Activated naive CD8-positive, alpha-beta T cell treated with anti-CD3 and anti-CD28 coated beads, Interleukin-2, amount 50 U/mL, for 16 hours (primary cell): ENCODE data around the gene MAPK14.

Source experiments
- DNase-seq: peaks from one replicate; pipeline ENCODE4 v3.0.0-alpha.2; 2020; ENCODE audit warnings: low read depth, low spot score

Gene MAPK14

GRCh38 chr6:36099869-36100483 is 72.4 kb downstream of the MAPK14 start:
- no peak for DNase-seq

- DNase-seq = no peak
Measured at GRCh38 chr6:36101691-36102090, 74.1 kb downstream of the MAPK14 start.

- no peak for DNase-seq
Measured at GRCh38 chr6:36102853-36103252, 75.2 kb downstream of the MAPK14 start.

- no peak for DNase-seq
Measured at GRCh38 chr6:36104836-36105235, 77.2 kb downstream of the MAPK14 start.

GRCh38 chr6:36109092-36109491 is 81.5 kb downstream of the MAPK14 start:
- DNase-seq = no peak

- DNase-seq = no peak
Measured at GRCh38 chr6:36110050-36110449, 82.4 kb downstream of the MAPK14 start.

- no peak for DNase-seq
Measured at GRCh38 chr6:36110863-36111262, 83.3 kb downstream of the MAPK14 start.

GRCh38 chr6:36111526-36111925 is 83.9 kb downstream of the MAPK14 start:
- DNase-seq = no peak

GRCh38 chr6:36113049-36113448 is 85.4 kb downstream of the MAPK14 start:
- no peak for DNase-seq

GRCh38 chr6:36113703-36114102 is 86.1 kb downstream of the MAPK14 start:
- DNase-seq = no peak

GRCh38 chr6:36114798-36115408 is 87.3 kb downstream of the MAPK14 start:
- DNase-seq = no peak

- no peak for DNase-seq
Measured at GRCh38 chr6:36115412-36115811, 87.8 kb downstream of the MAPK14 start.

- no peak for DNase-seq
Measured at GRCh38 chr6:36116066-36116864, 88.7 kb downstream of the MAPK14 start.

- DNase-seq = no peak
Measured at GRCh38 chr6:36116943-36117342, 89.3 kb downstream of the MAPK14 start.

- no peak for DNase-seq
Measured at GRCh38 chr6:36117658-36118549, 90.3 kb downstream of the MAPK14 start.

GRCh38 chr6:36118550-36119107 is 91.0 kb downstream of the MAPK14 start:
- DNase-seq = no peak

- DNase-seq = no peak
Measured at GRCh38 chr6:36119209-36119608, 91.6 kb downstream of the MAPK14 start.

- DNase-seq = no peak
Measured at GRCh38 chr6:36120018-36120417, 92.4 kb downstream of the MAPK14 start.

GRCh38 chr6:36120539-36120938 is 92.9 kb downstream of the MAPK14 start:
- DNase-seq = peak; percentile 34

GRCh38 chr6:36120979-36121786 is 93.6 kb downstream of the MAPK14 start:
- DNase-seq = no peak
